ENCODE data around the gene IMPDH1.

The IMPDH1 gene

GRCh38 chr7:128420773-128421172 is 11.0 kb upstream of the IMPDH1 start:
- H3K27ac ChIP-seq (ENCODE audit: low read length), result no peak overlapping the region
- no peak overlapping the region for H2AFZ ChIP-seq (ENCODE audit: low read depth, low read length)
- H3K9ac ChIP-seq (ENCODE audit: low read length), result no peak overlapping the region
- H4K20me1 ChIP-seq (ENCODE audit: insufficient read depth, low read length), result no peaks in the 10 kb centered on the region
- TF ChIP-seq EZH2phosphoT487 (IDR thresholded peaks at IDR 0.05; ENCODE audit: low read depth), result no peak
- no peaks in the 10 kb centered on the region for H3K36me3 ChIP-seq (replicated peaks; ENCODE audit: low read depth, low read length)
- no peaks in the 10 kb centered on the region for H3K9me3 ChIP-seq (ENCODE audit: insufficient read depth, low read length)
- no peak overlapping the region for H3K4me3 ChIP-seq (ENCODE audit: low read length)
- no peak overlapping the region for H3K4me2 ChIP-seq (ENCODE audit: low read length)
- H3K4me1 ChIP-seq (ENCODE audit: low read length), result no peaks in the 10 kb centered on the region
- H3K27me3 ChIP-seq (ENCODE audit: low read depth, low read length), result no peaks in the 10 kb centered on the region
- H3K79me2 ChIP-seq (ENCODE audit: low read length), result no peaks in the 10 kb centered on the region

DNA sequence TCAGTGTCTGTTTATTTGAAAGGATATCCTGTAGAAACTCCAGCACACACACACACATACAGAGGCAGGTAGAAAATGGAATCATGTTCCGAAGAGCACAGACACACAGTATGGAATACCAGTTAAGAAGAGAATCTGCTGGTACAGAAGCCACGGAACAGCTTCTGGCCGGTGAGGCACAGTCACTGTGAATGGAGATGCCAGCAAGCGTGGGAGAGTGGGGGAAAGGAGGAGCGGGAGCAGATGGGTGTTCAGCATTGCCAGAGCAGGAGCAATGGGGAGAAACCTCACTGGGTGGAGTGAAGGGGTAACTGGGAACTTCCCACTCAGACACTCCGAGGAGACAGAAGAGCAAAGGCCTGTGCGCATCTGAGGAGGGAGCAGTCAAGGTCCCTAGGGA is 9.5 kb upstream of the IMPDH1 start:
- Histone ChIP-seq H3K27ac (ENCODE audit: low read length) (no peak overlapping the region), H3K9ac (ENCODE audit: low read length) (no peak overlapping the region), H3K4me2 (ENCODE audit: low read length) (no peak overlapping the region), H2AFZ (ENCODE audit: low read depth, low read length) (no peak overlapping the region), H3K27me3 (ENCODE audit: low read depth, low read length) (no peaks in the 10 kb centered on the region), H3K36me3 (replicated peaks; ENCODE audit: low read depth, low read length) (no peaks in the 10 kb centered on the region), H4K20me1 (ENCODE audit: insufficient read depth, low read length) (no peaks in the 10 kb centered on the region), H3K4me3 (ENCODE audit: low read length) (no peak overlapping the region), H3K4me1 (ENCODE audit: low read length) (no peaks in the 10 kb centered on the region), H3K79me2 (ENCODE audit: low read length) (no peaks in the 10 kb centered on the region), H3K9me3 (ENCODE audit: insufficient read depth, low read length) (no peaks in the 10 kb centered on the region)
- TF ChIP-seq CTCF (IDR thresholded peaks at IDR 0.05; ENCODE audit: low read depth, low read length) (no peak), EZH2phosphoT487 (IDR thresholded peaks at IDR 0.05; ENCODE audit: low read depth) (no peak)

- H3K9ac ChIP-seq (ENCODE audit: low read length), result no peak overlapping the region
- no peaks in the 10 kb centered on the region for H3K36me3 ChIP-seq (replicated peaks; ENCODE audit: low read depth, low read length)
- H3K27ac ChIP-seq (ENCODE audit: low read length), result no peak overlapping the region
- H3K4me3 ChIP-seq (ENCODE audit: low read length), result no peak overlapping the region
- TF ChIP-seq EZH2phosphoT487 (IDR thresholded peaks at IDR 0.05; ENCODE audit: low read depth) (no peak), CTCF (IDR thresholded peaks at IDR 0.05; ENCODE audit: low read depth, low read length) (no peak)
- no peaks in the 10 kb centered on the region for H3K9me3 ChIP-seq (ENCODE audit: insufficient read depth, low read length)
- H3K79me2 ChIP-seq (ENCODE audit: low read length), result no peaks in the 10 kb centered on the region
- H2AFZ ChIP-seq (ENCODE audit: low read depth, low read length), result no peak overlapping the region
- no peaks in the 10 kb centered on the region for H4K20me1 ChIP-seq (ENCODE audit: insufficient read depth, low read length)
- H3K4me2 ChIP-seq (ENCODE audit: low read length), result no peak overlapping the region
- H3K4me1 ChIP-seq (ENCODE audit: low read length), result no peaks in the 10 kb centered on the region
- H3K27me3 ChIP-seq (ENCODE audit: low read depth, low read length), result peaks cover 6% of the 10 kb centered on the region; the same call in 1 of the 2 replicates
Observed at GRCh38 chr7:128417071-128417470, 7.3 kb upstream of the IMPDH1 start.

DNA sequence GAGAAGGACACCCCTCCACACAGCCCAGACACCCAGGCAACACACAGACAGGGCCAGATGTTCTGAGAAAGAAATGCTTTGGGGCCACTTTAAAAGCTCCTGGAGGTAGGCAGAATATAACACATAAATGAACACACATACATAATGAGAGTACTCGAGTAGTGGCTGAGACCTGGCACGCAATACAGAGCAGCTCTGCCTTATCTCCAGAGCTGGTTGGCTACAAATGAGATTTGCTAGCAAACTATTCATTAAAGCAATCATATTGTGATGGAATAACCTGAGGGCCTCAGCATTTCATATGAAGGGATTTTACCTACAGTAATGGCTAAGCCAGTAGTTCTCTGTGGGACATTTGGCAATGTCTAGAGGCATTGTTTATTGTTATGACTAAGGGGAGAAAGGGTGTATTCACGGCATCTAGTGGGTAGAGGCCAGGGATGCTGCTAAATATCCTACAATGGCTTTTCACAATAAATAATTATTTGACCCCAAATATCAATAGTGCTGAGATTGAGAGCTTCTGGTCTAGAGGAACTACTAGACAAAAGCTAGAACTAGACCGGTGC is 5.5 kb upstream of the IMPDH1 start:
- peaks cover 8% of the 10 kb centered on the region; the same call in 1 of the 2 replicates for H3K27me3 ChIP-seq (ENCODE audit: low read depth, low read length)
- TF ChIP-seq CTCF (IDR thresholded peaks at IDR 0.05; ENCODE audit: low read depth, low read length) (no peak), EZH2phosphoT487 (IDR thresholded peaks at IDR 0.05; ENCODE audit: low read depth) (no peak)

More for the DNA sequence above, 5.5 kb upstream of the IMPDH1 start:
- H3K27ac ChIP-seq (ENCODE audit: low read length), result no peak overlapping the region
- H3K36me3 ChIP-seq (replicated peaks; ENCODE audit: low read depth, low read length), result no peaks in the 10 kb centered on the region
- H3K9me3 ChIP-seq (ENCODE audit: insufficient read depth, low read length), result no peaks in the 10 kb centered on the region
- no peak overlapping the region for H3K4me3 ChIP-seq (ENCODE audit: low read length)
- no peak overlapping the region for H3K9ac ChIP-seq (ENCODE audit: low read length)
- H2AFZ ChIP-seq (ENCODE audit: low read depth, low read length), result no peak overlapping the region
- no peaks in the 10 kb centered on the region for H3K79me2 ChIP-seq (ENCODE audit: low read length)
- no peaks in the 10 kb centered on the region for H3K4me1 ChIP-seq (ENCODE audit: low read length)
- H4K20me1 ChIP-seq (ENCODE audit: insufficient read depth, low read length), result no peaks in the 10 kb centered on the region
- no peak overlapping the region for H3K4me2 ChIP-seq (ENCODE audit: low read length)
